NCI-H748 (cell line): Measurements from ENCODE around the gene FLVCR2.
A peak's percentile ranks its signal among the peaks of the same experiment; 100 is the strongest.

ENCODE experiments used
- DNase-seq: peaks from one replicate; lab custom pipeline; 2025; ENCODE audit not compliant: unreplicated experiment; lab: John Stamatoyannopoulos, UW

The FLVCR2 gene

GRCh38 chr14:75626863-75627262, 48.4 kb downstream of the FLVCR2 start:
- no peak for DNase-seq

GRCh38 chr14:75627406-75627805, 49.0 kb downstream of the FLVCR2 start:
- no peak for DNase-seq

GRCh38 chr14:75628816-75629215, 50.4 kb downstream of the FLVCR2 start:
- DNase-seq = no peak

GRCh38 chr14:75630695-75631452, 52.5 kb downstream of the FLVCR2 start:
- DNase-seq = no peak

GRCh38 chr14:75631453-75631831, 53.0 kb downstream of the FLVCR2 start:
- no peak for DNase-seq

GRCh38 chr14:75634848-75635247, 56.4 kb downstream of the FLVCR2 start:
- DNase-seq = no peak

- peak; percentile 17 for DNase-seq
These were observed 57.8 kb downstream of the FLVCR2 start for GRCh38 chr14:75636100-75636692.

- no peak for DNase-seq
These were observed 62.5 kb downstream of the FLVCR2 start for GRCh38 chr14:75640876-75641275.

GRCh38 chr14:75643985-75644384, 65.6 kb downstream of the FLVCR2 start:
- no peak for DNase-seq

- DNase-seq = no peak
These were observed 66.6 kb downstream of the FLVCR2 start for GRCh38 chr14:75645056-75645455.

- DNase-seq = no peak
These were observed 68.3 kb downstream of the FLVCR2 start for GRCh38 chr14:75646762-75647161.

GRCh38 chr14:75647640-75648039, 69.2 kb downstream of the FLVCR2 start:
- no peak for DNase-seq

GRCh38 chr14:75648066-75648838, 69.8 kb downstream of the FLVCR2 start:
- no peak for DNase-seq

- no peak for DNase-seq
These were observed 70.9 kb downstream of the FLVCR2 start for GRCh38 chr14:75649337-75649736.

- no peak for DNase-seq
These were observed 71.4 kb downstream of the FLVCR2 start for GRCh38 chr14:75649773-75650172.

- DNase-seq = no peak
These were observed 72.0 kb downstream of the FLVCR2 start for GRCh38 chr14:75650253-75651058.

GRCh38 chr14:75653563-75653962, 75.1 kb downstream of the FLVCR2 start:
- no peak for DNase-seq

- DNase-seq = peak; percentile 49
These were observed 75.8 kb downstream of the FLVCR2 start for GRCh38 chr14:75654127-75654732.

- no peak for DNase-seq
These were observed 76.8 kb downstream of the FLVCR2 start for GRCh38 chr14:75655235-75655634.

- no peak for DNase-seq
These were observed 78.9 kb downstream of the FLVCR2 start for GRCh38 chr14:75657331-75657730.

GRCh38 chr14:75658957-75659356, 80.5 kb downstream of the FLVCR2 start:
- no peak for DNase-seq
